ENCODE measurements around the gene MSANTD1. TPM values are rescaled to one million over a fixed set of nuclear protein-coding genes. Genes with fewer than 3 reads are reported as not detected.

The MSANTD1 gene
- total RNA-seq, 1 experiment from 2014 or later: 0.71 TPM

- no peak for DNase-seq (ENCODE audit: low read depth, low spot score)
- Histone ChIP-seq H3K9ac (ENCODE audit: low read length) (no peak overlapping the region), H3K9me2 (ENCODE audit: insufficient read depth) (no peaks in the 10 kb centered on the region), H2AFZ (ENCODE audit: low read depth, low read length, poor library complexity, severe bottlenecking) (peak overlapping the region; percentile 6), H3K27ac (ENCODE audit: low read depth, low read length) (no peak overlapping the region), H3K36me3 (ENCODE audit: control insufficient read depth in 1 of 2, insufficient read depth in 2 of 2, low read length in 2 of 2) (no peaks in the 10 kb centered on the region), H3K27me3 (ENCODE audit: insufficient read depth, low read length) (0 out of 2 replicates have a peak, but pooled peaks cover 2% of the 10 kb centered on the region), H3K4me3 (replicated peaks in 1 of 2; ENCODE audit: low read depth in 1 of 2, low read length in 2 of 2) (no peak overlapping the region), H3K4me1 (ENCODE audit: control insufficient read depth in 1 of 2, insufficient read depth in 2 of 2, low read length in 2 of 2) (no peaks in the 10 kb centered on the region), H3K4me2 (ENCODE audit: low read length) (no peak overlapping the region), H3K9me3 (ENCODE audit: control insufficient read depth in 1 of 2, insufficient read depth in 1 of 2, low read depth in 1 of 2, low read length in 2 of 2) (no peaks in the 10 kb centered on the region), H3K79me2 (ENCODE audit: insufficient read depth, low read length) (no peaks in the 10 kb centered on the region), H4K20me1 (ENCODE audit: insufficient read depth) (no peaks in the 10 kb centered on the region)
- ATAC-seq: no peak
- POLR2A ChIA-PET: no interaction called here
- RAD21 ChIA-PET (ENCODE audit: low non-redundant PET in 1 of 2, low total read pairs in 2 of 2, uncharacterized antibody in 2 of 2, unreplicated experiment in 2 of 2): no interaction called here
- BruUV-seq (replicated peaks): no TSS peak
- no peak for TF ChIP-seq RAD21 (IDR thresholded peaks at IDR 0.05; ENCODE audit: low read depth)
- TF ChIP-seq ATF3 (IDR thresholded peaks at IDR 0.05): no peak
- CTCF ChIA-PET: no interaction called here
- intact Hi-C loops (cut with micrococcal nuclease): no loop called here
Measured at GRCh38 chr4:3276986-3277385, 28.0 kb downstream of the MSANTD1 start.

- Histone ChIP-seq H3K9ac (ENCODE audit: low read length) (no peak overlapping the region), H3K79me2 (ENCODE audit: insufficient read depth, low read length) (no peaks in the 10 kb centered on the region), H3K36me3 (ENCODE audit: control insufficient read depth in 1 of 2, insufficient read depth in 2 of 2, low read length in 2 of 2) (no peaks in the 10 kb centered on the region), H3K4me3 (replicated peaks in 1 of 2; ENCODE audit: low read depth in 1 of 2, low read length in 2 of 2) (no peak overlapping the region), H3K9me2 (ENCODE audit: insufficient read depth) (no peaks in the 10 kb centered on the region), H3K4me1 (ENCODE audit: control insufficient read depth in 1 of 2, insufficient read depth in 2 of 2, low read length in 2 of 2) (no peaks in the 10 kb centered on the region), H4K20me1 (ENCODE audit: insufficient read depth) (no peaks in the 10 kb centered on the region), H3K27ac (ENCODE audit: low read depth, low read length) (no peak overlapping the region), H3K27me3 (ENCODE audit: insufficient read depth, low read length) (no peaks in the 10 kb centered on the region), H3K4me2 (ENCODE audit: low read length) (no peak overlapping the region), H2AFZ (ENCODE audit: low read depth, low read length, poor library complexity, severe bottlenecking) (no peak overlapping the region), H3K9me3 (ENCODE audit: control insufficient read depth in 1 of 2, insufficient read depth in 1 of 2, low read depth in 1 of 2, low read length in 2 of 2) (no peaks in the 10 kb centered on the region)
- ChIA-PET POLR2A (no interaction called here), RAD21 (ENCODE audit: low non-redundant PET in 1 of 2, low total read pairs in 2 of 2, uncharacterized antibody in 2 of 2, unreplicated experiment in 2 of 2) (no interaction called here), CTCF (no interaction called here)
- DNase-seq (ENCODE audit: low read depth, low spot score): no peak
- no peak for ATAC-seq
- intact Hi-C loops (cut with micrococcal nuclease): no loop called here
- no TSS peak for BruUV-seq (replicated peaks)
- TF ChIP-seq ZFX (IDR thresholded peaks at IDR 0.05): no peak
- TF ChIP-seq EZH2 (IDR thresholded peaks at IDR 0.05): no peak
- TF ChIP-seq POLR2A (IDR thresholded peaks at IDR 0.05; ENCODE audit: borderline replicate concordance, extremely low read depth, insufficient read depth, insufficient read length): no peak
- TF ChIP-seq FOSL1 (IDR thresholded peaks at IDR 0.05; ENCODE audit: low read depth): no peak
- no peak for TF ChIP-seq MAX (IDR thresholded peaks at IDR 0.05)
- TF ChIP-seq ELF1 (IDR thresholded peaks at IDR 0.05; ENCODE audit: borderline replicate concordance, low read depth): no peak
- TF ChIP-seq CBX3 (IDR thresholded peaks at IDR 0.05; ENCODE audit: low read depth): no peak
- no peak for TF ChIP-seq REST (IDR thresholded peaks at IDR 0.05; ENCODE audit: low read depth)
- no peak for TF ChIP-seq ATF3 (IDR thresholded peaks at IDR 0.05)
- no peak for TF ChIP-seq EGR1 (IDR thresholded peaks at IDR 0.05; ENCODE audit: low read depth)
- no peak for TF ChIP-seq SRF (IDR thresholded peaks at IDR 0.05; ENCODE audit: low read depth)
- TF ChIP-seq SIN3A (IDR thresholded peaks at IDR 0.05; ENCODE audit: low read depth): no peak
- TF ChIP-seq RAD21 (IDR thresholded peaks at IDR 0.05; ENCODE audit: low read depth): no peak
- TF ChIP-seq SP1 (IDR thresholded peaks at IDR 0.05; ENCODE audit: low read depth): no peak
- no peak for TF ChIP-seq CEBPB (IDR thresholded peaks at IDR 0.05; ENCODE audit: low read depth)
- no peak for TF ChIP-seq POLR2AphosphoS5 (IDR thresholded peaks at IDR 0.05; ENCODE audit: low read depth, low read length)
- TF ChIP-seq TCF7L2 (IDR thresholded peaks at IDR 0.05; ENCODE audit: borderline replicate concordance, extremely low read depth, insufficient read depth, insufficient read length): no peak
Measured at GRCh38 chr4:3280466-3280865, 31.5 kb downstream of the MSANTD1 start.

All from HCT116 (cell line).